ENCODE measurements around the gene BEND5.

Gene BEND5

GRCh38 chr1:48718116-48718630 is 58.5 kb downstream of the BEND5 start:
- no peak for DNase-seq

GRCh38 chr1:48717082-48717481 is 59.6 kb downstream of the BEND5 start:
- no peak for DNase-seq

GRCh38 chr1:48715921-48716320 is 60.8 kb downstream of the BEND5 start:
- DNase-seq, result no peak

GRCh38 chr1:48710915-48711314 is 65.8 kb downstream of the BEND5 start:
- no peak for DNase-seq

GRCh38 chr1:48710318-48710717 is 66.4 kb downstream of the BEND5 start:
- no peak for DNase-seq

GRCh38 chr1:48704736-48705135 is 72.0 kb downstream of the BEND5 start:
- no peak for DNase-seq

GRCh38 chr1:48701445-48701844 is 75.2 kb downstream of the BEND5 start:
- no peak for DNase-seq

- DNase-seq, result peak; percentile 48
Observed at GRCh38 chr1:48697066-48697707, 79.5 kb downstream of the BEND5 start.

GRCh38 chr1:48695161-48695560 is 81.5 kb downstream of the BEND5 start:
- DNase-seq, result no peak

- no peak for DNase-seq
Observed at GRCh38 chr1:48693674-48694320, 82.9 kb downstream of the BEND5 start.

GRCh38 chr1:48693180-48693579 is 83.5 kb downstream of the BEND5 start:
- no peak for DNase-seq

- no peak for DNase-seq
Observed at GRCh38 chr1:48692235-48692634, 84.5 kb downstream of the BEND5 start.

GRCh38 chr1:48691429-48692001 is 85.2 kb downstream of the BEND5 start:
- no peak for DNase-seq

GRCh38 chr1:48688102-48688760 is 88.5 kb downstream of the BEND5 start:
- no peak for DNase-seq

GRCh38 chr1:48687282-48688045 is 89.2 kb downstream of the BEND5 start:
- DNase-seq, result no peak

- DNase-seq, result no peak
Observed at GRCh38 chr1:48686159-48686558, 90.5 kb downstream of the BEND5 start.

GRCh38 chr1:48684381-48684780 is 92.3 kb downstream of the BEND5 start:
- DNase-seq, result no peak

- DNase-seq, result no peak
Observed at GRCh38 chr1:48683839-48684238, 92.9 kb downstream of the BEND5 start.

- no peak for DNase-seq
Observed at GRCh38 chr1:48681476-48682305, 95.0 kb downstream of the BEND5 start.

GRCh38 chr1:48680411-48681035 is 96.2 kb downstream of the BEND5 start:
- no peak for DNase-seq

- no peak for DNase-seq
Observed at GRCh38 chr1:48679859-48680258, 96.8 kb downstream of the BEND5 start.

Data from right hindlimb (tissue), 1 donor.